ENCODE measurements around the gene TSKS.

Gene TSKS

GRCh38 chr19:49763230-49763629 lies at the start of gene TSKS:
Gene TSKS (minus strand): TSS chr19:49763306. CDS start chr19:49763247, 59 bp downstream.
- Mint-ChIP-seq H3K4me1 (peaks cover 19% of the 10 kb centered on the region), H3K27me3 (peaks cover 6% of the 10 kb centered on the region), H3K9me3 (no peaks in the 10 kb centered on the region), H3K4me3 (peak within 1 kb of the TSS in 1 of 2 donors; percentile 44), H3K27ac (peak within 1 kb of the TSS in 1 of 2 donors; percentile 8)
- no peak for ATAC-seq
- DNase-seq = no peak

GRCh38 chr19:49812452-49812996 lies 49.4 kb upstream of the TSKS start:
- Mint-ChIP-seq H3K4me1 (peaks cover 59% of the 10 kb centered on the region), H3K9me3 (no peaks in the 10 kb centered on the region), H3K4me3 (peak overlapping the region; percentile 89 to 96), H3K27ac (peak overlapping the region; percentile 93 to 99), H3K27me3 (no peaks in the 10 kb centered on the region)
- ATAC-seq (no peak), DNase-seq (no peak)

GRCh38 chr19:49811328-49811727 lies 48.2 kb upstream of the TSKS start:
- ATAC-seq = no peak
- no peak for DNase-seq
- Mint-ChIP-seq H3K9me3 (no peaks in the 10 kb centered on the region), H3K27me3 (no peaks in the 10 kb centered on the region), H3K4me3 (peak overlapping the region in 1 of 2 donors; percentile 19), H3K27ac (no peak overlapping the region), H3K4me1 (peaks cover 60% of the 10 kb centered on the region)

GRCh38 chr19:49809941-49810389 lies 46.9 kb upstream of the TSKS start:
- peak overlapping the region in 1 of 2 donors; percentile 22 for H3K27ac Mint-ChIP-seq
- H3K9me3 Mint-ChIP-seq = no peaks in the 10 kb centered on the region
- H3K27me3 Mint-ChIP-seq = no peaks in the 10 kb centered on the region
- peaks cover 60% of the 10 kb centered on the region for H3K4me1 Mint-ChIP-seq
- DNase-seq (no peak), ATAC-seq (no peak)
- H3K4me3 Mint-ChIP-seq = peak overlapping the region; percentile 80 to 89

- H3K4me1 Mint-ChIP-seq = peaks cover 55% of the 10 kb centered on the region
- ATAC-seq = peak; percentile 32
Observed at GRCh38 chr19:49809160-49809940, 46.2 kb upstream of the TSKS start.

GRCh38 chr19:49808711-49809159 lies 45.6 kb upstream of the TSKS start:
- no peaks in the 10 kb centered on the region for H3K9me3 Mint-ChIP-seq
- ATAC-seq (peak; percentile 37), DNase-seq (peak; percentile 77 to 81)
- H3K27ac Mint-ChIP-seq = peak overlapping the region in 1 of 2 donors; percentile 80
- peak overlapping the region; percentile 80 to 89 for H3K4me3 Mint-ChIP-seq
- peaks cover 50% of the 10 kb centered on the region for H3K4me1 Mint-ChIP-seq
- H3K27me3 Mint-ChIP-seq = no peaks in the 10 kb centered on the region

More at GRCh38 chr19:49809160-49809940, 46.2 kb upstream of the TSKS start:
- peak overlapping the region; percentile 80 to 89 for H3K4me3 Mint-ChIP-seq
- peak overlapping the region in 1 of 2 donors; percentile 80 for H3K27ac Mint-ChIP-seq
- DNase-seq = peak; percentile 39 to 50
- H3K27me3 Mint-ChIP-seq = no peaks in the 10 kb centered on the region
- no peaks in the 10 kb centered on the region for H3K9me3 Mint-ChIP-seq

- Mint-ChIP-seq H3K9me3 (no peaks in the 10 kb centered on the region), H3K4me3 (peak overlapping the region; percentile 80 to 89), H3K27ac (peak overlapping the region in 1 of 2 donors; percentile 80), H3K27me3 (no peaks in the 10 kb centered on the region), H3K4me1 (peaks cover 49% of the 10 kb centered on the region)
- ATAC-seq = no peak
- DNase-seq = no peak
Observed at GRCh38 chr19:49807904-49808675, 45.0 kb upstream of the TSKS start.

GRCh38 chr19:49807058-49807903 lies 44.2 kb upstream of the TSKS start:
- DNase-seq (no peak), ATAC-seq (no peak)
- Mint-ChIP-seq H3K27ac (peak overlapping the region in 1 of 2 donors; percentile 89), H3K4me1 (peaks cover 41% of the 10 kb centered on the region), H3K9me3 (no peaks in the 10 kb centered on the region), H3K4me3 (no peak overlapping the region), H3K27me3 (no peaks in the 10 kb centered on the region)

- H3K4me3 Mint-ChIP-seq = no peak overlapping the region
- DNase-seq (no peak), ATAC-seq (no peak)
- peaks cover 34% of the 10 kb centered on the region for H3K4me1 Mint-ChIP-seq
- no peaks in the 10 kb centered on the region for H3K27me3 Mint-ChIP-seq
- H3K27ac Mint-ChIP-seq = no peak overlapping the region
- H3K9me3 Mint-ChIP-seq = no peaks in the 10 kb centered on the region
Observed at GRCh38 chr19:49806620-49806959, 43.5 kb upstream of the TSKS start.

GRCh38 chr19:49805822-49806619 lies 42.9 kb upstream of the TSKS start:
- Mint-ChIP-seq H3K27me3 (no peaks in the 10 kb centered on the region), H3K27ac (peak overlapping the region in 1 of 2 donors; percentile 8), H3K4me1 (peaks cover 33% of the 10 kb centered on the region), H3K9me3 (no peaks in the 10 kb centered on the region), H3K4me3 (no peak overlapping the region)
- ATAC-seq = no peak
- no peak for DNase-seq

- DNase-seq (no peak), ATAC-seq (no peak)
- H3K4me3 Mint-ChIP-seq = no peak overlapping the region
- H3K9me3 Mint-ChIP-seq = no peaks in the 10 kb centered on the region
- H3K27me3 Mint-ChIP-seq = no peaks in the 10 kb centered on the region
- H3K27ac Mint-ChIP-seq = peak overlapping the region in 1 of 2 donors; percentile 69
- peaks cover 16% of the 10 kb centered on the region for H3K4me1 Mint-ChIP-seq
Observed at GRCh38 chr19:49803529-49803856, 40.4 kb upstream of the TSKS start.

GRCh38 chr19:49802836-49803528 lies 39.9 kb upstream of the TSKS start:
- Mint-ChIP-seq H3K27ac (peak overlapping the region in 1 of 2 donors; percentile 90), H3K9me3 (no peaks in the 10 kb centered on the region), H3K4me1 (peaks cover 11% of the 10 kb centered on the region), H3K4me3 (no peak overlapping the region), H3K27me3 (no peaks in the 10 kb centered on the region)
- ATAC-seq = no peak
- DNase-seq = no peak

- H3K9me3 Mint-ChIP-seq = no peaks in the 10 kb centered on the region
- no peak overlapping the region for H3K4me3 Mint-ChIP-seq
- ATAC-seq (no peak), DNase-seq (no peak)
- no peaks in the 10 kb centered on the region for H3K27me3 Mint-ChIP-seq
- peak overlapping the region in 1 of 2 donors; percentile 90 for H3K27ac Mint-ChIP-seq
- H3K4me1 Mint-ChIP-seq = peaks cover 2% of the 10 kb centered on the region
Observed at GRCh38 chr19:49801966-49802661, 39.0 kb upstream of the TSKS start.
